Measurements from ENCODE around the gene AFM.

The AFM gene

DNA sequence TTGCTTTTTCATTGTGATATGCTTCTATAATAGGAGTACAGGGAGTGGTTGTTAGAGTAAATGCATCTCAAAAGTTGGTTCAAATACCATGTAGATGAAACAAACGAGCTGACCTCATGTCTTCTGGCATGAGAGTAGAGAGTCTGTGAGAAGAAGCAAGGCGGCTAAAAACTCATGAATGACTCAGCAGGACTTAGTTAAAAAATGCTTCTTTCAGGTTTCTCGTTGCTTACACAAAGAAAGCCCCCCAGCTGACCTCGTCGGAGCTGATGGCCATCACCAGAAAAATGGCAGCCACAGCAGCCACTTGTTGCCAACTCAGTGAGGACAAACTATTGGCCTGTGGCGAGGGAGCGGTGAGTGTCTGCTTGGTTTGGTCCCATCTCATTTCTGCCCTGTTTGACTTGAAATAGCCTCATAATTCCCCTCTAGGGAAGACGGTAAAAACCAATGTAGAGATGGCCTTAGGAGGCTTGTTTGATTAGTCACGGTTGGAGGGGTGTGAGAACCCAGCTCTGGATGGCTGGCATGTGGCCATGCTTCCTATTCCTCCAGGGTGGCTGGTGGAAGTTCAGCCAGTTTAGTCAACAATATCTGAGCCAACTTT is 31.0 kb upstream of the AFM start:
- no peak for DNase-seq

DNA sequence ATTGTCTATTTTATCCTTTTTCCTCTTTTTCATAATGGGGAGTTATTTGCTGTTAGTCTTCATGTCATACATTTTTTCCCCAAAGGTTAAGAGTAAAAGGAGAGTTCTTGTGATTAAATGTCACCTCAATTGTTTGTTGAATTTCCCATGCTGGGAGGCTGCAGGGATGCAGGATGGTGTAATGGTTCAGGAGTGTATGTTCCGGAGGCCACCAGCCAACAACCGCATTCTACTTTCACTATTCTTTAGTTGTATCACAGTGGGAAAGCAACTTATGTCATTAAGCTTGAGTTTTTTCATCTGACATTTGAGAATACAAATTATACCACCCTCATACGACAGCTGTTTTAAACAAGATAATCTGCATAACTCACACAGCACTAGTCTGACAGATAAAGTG is 30.1 kb upstream of the AFM start:
- DNase-seq: no peak

DNA sequence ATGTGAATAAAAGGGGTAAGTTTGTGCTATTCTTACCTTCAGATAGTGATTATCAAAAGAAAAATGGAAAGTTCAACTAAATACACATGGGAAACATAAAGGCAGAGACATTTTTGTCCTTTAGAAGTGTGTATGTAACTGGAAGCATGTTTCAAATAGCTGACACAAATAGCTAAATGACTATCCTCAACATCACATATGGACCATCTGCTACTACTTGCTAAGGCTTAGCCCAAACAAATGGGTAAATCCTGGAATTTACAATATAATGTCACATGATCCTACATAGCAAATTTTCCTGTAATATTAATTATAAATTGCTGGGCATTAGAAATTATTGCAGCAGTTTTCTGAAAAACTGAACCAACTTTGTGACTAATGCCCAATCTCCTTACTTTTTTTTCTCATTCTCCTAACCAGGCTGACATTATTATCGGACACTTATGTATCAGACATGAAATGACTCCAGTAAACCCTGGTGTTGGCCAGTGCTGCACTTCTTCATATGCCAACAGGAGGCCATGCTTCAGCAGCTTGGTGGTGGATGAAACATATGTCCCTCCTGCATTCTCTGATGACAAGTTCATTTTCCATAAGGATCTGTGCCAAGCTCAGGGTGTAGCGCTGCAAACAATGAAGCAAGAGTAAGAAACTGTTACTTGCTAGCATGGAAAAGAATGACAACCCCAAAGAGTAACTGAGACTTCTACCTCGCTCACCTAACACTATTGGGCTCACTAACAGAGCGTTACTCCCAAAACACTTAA is 29.4 kb upstream of the AFM start:
- no peak for DNase-seq

DNA sequence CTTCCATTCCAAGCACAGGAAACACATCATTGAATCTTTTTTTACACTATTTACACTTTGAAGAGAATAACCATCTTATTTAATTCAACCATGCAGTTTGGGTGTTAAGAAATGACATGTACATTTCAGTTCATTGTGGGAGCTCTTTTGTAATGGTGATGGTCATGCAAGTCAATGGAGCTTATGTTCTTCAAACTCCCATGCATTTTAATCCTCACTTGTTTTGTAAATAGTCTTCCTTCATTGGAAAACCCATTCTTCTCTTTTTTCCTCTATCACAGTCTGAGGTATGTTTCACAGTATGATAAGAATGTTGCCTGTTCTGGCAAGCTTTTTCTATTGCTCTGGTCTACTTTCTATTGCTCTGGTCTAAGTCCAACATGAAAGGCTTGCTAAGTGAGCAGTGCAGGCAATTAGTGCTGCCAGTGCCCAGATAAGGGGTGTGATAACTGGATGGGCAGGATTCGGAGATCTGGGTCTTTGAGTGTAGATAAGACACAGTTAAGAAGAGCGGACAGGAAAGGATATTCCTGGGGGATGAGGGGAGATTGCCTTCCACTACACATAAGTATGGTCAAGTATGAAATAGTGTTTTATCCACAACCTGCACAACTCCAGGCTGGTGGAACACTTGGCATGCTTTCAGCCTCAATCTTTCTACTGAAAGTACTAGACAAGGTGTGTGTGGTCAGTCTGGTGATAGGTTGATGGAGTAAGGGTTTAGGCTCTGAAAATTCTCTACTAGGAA is 28.4 kb upstream of the AFM start:
- no peak for DNase-seq

DNA sequence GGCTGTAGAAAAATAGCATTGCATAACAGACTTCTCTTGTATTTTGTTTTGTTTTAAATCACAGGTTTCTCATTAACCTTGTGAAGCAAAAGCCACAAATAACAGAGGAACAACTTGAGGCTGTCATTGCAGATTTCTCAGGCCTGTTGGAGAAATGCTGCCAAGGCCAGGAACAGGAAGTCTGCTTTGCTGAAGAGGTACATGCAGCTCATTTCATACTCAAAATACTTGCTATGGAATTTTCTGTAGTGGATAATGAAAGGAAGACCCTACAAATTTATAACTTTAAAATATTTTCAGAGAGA is 27.9 kb upstream of the AFM start:
- no peak for DNase-seq

DNA sequence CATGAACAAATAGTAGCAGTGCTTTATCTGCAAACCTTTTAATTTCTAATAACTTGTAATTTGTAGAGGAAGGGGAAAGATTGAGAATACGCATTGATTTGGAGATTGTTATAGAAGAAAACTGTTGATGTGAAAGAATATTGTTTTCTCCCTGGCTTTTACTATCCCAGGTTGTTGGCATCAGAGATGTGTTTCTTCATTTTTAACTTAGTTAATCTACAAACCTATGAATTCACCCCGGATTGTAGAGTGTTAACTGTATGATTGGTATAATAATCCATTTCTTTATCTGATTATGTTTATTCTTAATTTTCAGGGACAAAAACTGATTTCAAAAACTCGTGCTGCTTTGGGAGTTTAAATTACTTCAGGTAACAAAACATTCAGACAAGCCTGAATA is 26.6 kb upstream of the AFM start:
- no peak for DNase-seq

DNA sequence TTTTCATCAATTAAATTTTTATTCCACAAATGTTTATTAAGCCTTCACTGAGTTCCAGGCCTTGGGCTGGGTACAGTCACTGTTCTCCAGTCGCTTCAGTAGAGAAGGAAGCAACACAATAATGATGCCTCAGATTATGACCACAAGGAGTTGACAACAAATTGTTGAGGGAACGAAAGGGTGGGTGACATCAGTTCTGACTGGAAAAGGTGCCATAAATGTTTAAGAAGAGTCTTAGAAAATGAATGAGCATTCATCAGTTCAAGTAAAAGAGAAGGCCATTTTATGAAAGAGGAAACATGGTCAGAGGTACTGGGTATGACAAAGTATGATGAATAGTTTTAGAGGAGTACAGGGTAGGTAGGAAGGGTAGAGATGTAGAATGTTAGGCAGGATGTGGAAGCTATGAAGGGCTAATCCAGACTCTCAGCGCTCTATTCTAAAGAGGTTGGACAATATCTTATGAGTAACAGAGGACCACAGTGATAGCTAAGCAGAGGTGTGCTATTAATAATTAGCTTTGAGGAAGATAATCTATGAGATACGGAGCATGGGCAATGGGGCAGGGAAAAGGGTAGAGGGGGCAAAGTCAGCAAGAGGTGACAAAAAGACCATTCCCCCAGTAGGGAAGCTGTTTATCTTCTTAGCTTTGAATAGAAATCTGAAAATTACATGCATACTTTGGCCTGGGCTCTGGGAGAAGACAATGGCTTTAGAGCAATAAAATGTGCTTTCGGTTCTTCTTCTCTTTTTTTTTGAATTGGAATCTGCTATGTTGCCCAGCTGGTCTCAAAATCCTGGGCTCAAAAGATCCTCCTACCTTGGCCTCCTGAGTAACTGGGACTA is 25.1 kb upstream of the AFM start:
- no peak for DNase-seq

DNA sequence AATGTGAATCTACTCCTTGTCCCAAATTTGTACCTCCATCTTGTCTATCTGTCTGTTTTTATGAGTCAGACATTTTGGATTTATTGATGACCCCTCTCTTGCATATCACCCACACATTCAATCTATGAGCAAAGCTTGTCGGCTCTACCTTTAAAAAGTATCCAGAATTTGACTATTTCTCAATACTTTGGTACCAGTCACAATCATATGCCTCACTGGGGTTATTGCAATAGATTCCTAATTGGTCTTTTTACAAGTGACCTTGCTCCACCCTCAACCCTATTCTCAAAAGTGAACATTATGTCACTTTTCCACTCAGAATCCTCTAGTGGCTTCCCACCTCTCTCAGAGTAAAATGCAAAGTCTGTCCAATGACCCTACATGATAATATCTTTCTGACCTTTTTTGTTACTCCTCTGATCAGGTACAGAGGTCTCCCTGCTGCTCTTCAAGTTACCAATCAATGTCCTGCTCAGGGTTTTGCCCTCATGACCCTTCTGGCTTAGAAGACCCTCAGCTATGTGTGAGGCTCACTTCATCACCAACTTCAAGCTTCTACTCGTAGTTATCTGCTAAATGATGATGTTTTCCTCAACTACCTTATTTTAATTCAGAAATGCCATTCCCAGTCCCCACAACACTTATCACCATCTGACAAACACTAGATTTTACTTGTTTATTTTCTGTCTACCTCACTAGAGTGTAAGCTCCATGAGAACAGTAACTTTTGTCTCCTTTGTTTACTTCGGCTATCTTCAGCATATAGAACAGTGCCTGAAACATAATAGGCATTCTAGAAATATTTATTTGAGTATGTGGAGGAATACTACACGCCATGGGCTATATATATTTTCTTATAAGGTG is 23.1 kb upstream of the AFM start:
- DNase-seq: no peak

DNA sequence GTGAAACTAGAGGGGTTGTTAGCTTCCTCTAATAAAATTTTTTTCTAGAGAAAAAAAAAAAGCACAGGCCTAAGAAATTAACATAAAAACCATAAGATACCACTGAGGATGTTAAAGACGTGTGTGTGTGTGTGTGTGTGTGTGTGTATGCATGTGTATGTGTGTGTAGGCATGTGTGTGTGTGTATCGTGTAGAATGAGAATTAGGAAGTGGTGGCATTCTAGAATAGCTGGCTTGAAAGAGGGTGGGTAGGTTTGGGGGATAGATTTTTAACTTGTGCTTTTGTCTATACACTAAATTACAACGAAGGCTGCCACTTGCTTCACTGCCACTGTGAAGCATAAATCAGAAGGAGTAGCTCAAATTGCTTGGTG is 22.5 kb upstream of the AFM start:
- DNase-seq: no peak

DNA sequence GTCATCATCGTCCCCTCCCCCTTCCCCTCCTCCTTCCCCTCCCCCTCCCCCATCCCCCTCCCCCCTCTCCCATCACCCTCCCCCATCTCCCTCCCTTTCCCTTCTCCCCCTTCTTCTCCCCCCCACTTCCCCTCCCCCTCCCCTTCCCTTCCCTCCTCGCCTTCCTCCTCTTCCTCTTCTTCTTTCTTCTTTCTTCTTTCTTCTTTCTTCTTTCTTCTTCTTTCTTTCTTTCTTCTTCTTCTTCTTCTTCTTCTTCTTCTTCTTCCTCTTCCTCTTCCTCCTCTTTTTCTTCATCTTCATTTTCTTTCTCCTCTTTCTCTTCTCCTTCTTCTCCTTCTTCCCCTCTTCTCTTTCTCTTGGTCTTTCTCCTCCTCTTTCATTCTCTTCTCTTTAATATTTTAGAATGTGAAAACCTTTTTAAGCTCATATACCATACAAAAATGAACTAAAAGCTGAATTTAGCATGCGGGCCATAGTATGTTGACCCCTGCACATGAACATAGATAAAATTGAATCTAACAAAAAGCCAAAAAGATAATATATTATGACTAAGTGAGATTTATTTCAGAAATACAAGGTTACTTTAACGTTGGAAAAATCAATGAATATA is 20.5 kb upstream of the AFM start:
- no peak for DNase-seq

DNA sequence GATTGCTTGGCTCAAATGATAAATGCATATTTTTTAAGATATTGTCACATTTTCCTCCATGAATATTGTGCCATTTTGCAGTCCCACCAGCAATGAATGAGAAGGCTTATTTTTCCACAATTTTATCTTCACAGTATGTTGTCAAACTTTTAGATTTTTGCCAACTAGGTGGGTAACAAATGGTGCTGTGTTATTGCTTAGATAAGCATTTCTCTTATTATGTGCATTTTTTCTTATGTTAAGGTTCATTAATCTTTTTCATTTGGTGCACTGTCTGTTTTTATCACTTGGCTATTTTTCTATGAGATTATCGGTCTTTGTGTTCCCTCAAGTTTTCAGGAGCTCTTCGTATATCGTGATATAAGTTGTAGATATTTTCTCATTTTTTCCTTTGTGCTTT is 13.4 kb upstream of the AFM start:
- no peak for DNase-seq

DNA sequence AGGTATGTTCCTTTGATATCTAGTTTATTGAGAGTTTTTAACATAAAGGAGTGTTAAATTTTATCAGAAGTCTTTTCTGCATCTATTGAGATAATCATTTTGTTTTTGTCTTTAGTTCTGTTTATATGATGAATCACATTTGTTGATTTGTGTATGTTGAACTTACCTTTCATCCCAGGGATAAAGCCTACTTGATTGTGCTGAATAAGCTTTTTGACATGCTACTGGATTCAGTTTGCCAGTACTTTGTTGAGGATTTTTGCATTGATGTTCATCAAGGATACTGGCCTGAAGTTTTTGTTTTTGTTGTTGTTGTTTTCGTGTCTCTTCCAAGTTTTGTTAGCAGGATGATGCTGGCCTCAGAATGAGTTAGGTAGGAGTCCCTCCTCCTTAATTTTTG is 10.8 kb upstream of the AFM start:
- no peak for DNase-seq

DNA sequence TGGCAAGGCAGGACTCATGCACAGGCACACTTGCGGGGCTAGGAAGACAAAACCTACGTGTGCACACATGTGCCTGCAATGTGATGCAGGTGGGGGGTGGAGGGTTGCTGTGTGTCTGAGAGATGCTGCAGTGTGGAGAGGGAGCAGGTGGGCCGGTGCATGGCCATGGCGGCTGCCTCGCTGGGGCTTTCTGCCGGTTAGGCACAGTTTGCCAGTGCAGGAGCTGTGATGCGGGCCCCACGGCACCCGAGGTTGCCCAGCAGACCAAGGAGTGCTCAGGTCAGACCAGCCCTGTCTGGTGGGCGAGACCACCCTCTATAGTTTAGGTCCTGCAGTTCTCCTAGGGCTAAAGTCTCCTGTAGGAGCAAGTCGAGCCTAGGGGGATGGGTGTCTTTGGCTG is 4.4 kb upstream of the AFM start:
- DNase-seq: no peak

DNA sequence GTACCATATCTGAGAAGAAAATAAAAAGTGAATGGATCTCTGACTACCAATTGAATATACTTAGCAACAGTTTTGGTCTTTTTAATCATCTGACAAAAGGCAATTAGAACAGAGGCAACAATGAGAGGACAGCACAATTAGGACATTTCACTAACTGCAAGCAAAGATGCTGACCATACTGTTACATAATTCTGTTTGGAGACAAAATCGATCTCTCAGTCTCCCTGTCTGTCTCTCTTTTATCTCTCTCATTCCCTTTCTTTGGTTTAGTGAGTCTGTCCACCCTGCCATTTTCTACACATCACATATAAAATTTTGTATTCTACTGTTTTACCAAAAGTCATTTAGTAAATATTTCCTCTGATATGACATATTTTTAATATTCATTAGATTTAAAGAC is 2.2 kb upstream of the AFM start:
- no peak for DNase-seq

DNA sequence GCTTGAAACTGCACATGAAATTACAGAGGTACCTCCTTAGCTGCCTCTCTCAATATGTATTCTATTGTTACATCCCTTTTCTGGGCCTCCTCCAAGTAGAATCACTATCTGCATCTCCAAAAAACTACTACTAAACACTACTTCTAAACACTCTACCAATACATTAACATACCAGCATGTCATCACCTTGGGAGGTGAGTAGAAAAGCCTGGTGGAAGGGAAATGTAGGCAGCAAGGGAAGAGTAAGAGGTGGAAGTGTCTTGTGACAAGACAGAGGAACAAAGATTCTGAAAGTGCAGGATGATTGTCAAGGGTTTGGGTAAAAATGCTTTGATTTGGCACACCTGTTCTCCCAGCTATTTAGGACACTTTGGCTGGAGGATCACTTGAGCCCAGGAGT is 3.5 kb downstream of the AFM start:
- DNase-seq: no peak

DNA sequence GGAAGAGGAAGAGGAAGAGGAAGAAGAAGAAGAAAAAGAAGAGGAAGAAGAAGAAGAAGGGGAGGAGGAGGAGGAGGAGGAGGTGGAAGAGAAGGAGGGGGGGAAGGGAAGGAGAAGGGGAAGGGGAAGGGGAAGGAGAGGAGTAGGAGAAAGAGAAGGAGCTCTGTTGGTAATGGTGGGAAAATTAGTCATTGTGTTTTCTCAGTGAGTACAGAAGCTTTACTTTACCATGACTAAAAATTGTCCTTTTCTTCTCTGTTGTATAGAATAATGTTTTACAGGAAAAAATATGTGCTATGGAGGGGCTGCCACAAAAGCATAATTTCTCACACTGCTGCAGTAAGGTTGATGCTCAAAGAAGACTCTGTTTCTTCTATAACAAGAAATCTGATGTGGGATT is 4.1 kb downstream of the AFM start:
- DNase-seq: no peak

DNA sequence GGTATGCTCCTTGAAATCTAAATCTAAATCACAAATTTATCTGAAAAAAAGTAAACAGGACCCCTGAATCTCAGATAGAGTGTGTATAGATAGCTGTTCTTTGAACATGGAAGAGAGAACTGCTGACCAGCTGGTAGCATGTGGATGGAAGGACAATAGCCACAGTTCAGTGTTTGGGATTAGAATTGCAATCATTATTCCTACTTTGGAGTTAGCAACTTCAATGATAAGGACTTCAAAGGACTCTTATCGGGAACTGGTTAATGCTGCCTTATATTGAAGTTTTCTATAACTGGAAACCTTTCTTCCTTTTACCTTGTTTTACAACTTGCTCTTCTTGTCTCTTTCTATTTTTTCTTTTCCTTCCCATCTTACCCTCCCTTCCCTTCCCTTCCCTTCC is 5.0 kb downstream of the AFM start:
- no peak for DNase-seq

DNA sequence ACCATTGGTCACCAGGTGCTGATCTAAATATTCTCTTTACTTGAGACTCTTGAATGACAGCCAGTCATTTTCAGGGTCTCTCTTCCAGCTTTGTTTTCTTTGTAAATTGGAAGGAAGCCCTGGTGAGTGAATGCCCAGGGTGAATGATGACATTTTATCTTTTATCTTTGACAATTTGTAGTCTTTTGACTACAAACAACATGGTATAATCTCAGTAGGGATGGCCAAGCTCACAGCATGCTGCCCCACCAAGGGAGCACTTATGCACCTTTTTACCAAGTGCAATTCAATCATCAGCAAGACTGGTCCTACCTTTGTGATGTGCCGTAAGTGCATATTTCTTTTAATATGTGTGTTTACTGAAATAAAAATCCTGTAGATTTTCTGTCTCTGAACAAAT is 5.7 kb downstream of the AFM start:
- no peak for DNase-seq

DNA sequence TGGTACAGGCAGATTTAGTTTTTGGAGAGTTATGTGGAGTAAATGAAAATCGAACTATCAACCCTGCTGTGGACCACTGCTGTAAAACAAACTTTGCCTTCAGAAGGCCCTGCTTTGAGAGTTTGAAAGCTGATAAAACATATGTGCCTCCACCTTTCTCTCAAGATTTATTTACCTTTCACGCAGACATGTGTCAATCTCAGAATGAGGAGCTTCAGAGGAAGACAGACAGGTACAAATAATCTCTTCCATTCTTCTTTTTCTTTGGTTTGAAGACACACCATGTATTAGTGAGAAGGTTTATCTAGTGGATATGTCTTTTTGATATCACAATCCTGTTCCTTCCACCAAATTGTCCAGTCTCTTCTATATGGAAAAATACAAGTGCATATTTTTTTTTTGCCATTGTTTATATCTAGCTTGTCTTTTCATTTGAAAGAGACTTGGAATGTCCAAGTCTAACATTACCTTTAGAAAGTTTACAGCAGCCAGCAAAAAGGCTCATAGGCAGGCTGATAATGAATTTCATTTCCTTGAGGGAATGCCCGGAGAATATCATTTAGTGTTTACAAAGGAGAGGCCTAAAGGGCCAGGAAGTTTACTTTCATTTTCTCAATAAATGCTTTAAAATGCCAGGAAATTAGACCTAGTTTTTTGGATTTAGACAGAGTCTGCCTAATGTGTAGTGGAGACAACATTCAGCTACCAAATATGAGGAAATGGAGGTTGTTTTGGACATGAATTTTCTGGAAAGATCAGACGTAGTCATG is 18.6 kb downstream of the AFM start:
- no peak for DNase-seq

DNA sequence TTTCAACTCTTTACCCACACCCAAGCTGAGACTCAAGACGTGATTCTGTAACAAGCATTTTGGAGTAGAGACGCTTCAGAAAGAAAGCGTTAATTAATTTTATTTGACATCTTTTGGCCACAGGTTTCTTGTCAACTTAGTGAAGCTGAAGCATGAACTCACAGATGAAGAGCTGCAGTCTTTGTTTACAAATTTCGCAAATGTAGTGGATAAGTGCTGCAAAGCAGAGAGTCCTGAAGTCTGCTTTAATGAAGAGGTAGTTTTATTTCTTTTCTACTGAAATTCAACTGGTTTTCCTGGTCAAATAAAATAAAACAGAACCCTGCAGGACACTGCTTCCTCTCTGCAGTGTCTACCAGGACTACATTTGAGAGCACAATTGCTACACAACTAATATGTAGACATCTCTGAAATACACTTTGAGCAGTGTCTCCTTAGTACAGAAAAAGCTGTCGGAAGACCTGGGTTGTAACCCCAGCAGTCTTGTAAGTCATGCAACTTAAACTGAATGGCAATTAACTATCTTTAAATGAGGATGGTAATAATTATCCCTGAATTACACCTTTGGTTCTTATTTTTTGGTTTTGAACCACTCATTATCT is 20.2 kb downstream of the AFM start:
- no peak for DNase-seq

DNA sequence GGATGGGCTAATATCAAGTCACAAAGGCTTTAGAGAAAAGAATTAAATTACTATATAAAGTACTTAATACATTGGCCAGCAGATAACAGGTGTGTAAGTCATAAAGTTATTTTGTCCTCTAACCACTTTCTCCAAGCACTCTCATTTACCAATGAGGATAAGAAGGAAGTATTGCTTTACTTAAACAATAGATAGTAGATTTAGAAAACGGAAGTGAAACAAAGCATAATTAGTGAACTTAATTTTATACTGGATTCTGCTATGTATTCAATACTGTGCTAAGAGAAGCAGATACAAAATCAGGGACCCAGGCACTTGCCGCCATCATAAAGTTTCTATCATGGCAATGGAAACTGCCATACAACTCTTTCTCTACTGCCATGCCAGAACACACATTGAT is 24.0 kb downstream of the AFM start:
- no peak for DNase-seq
